ENCODE data around the gene SPSB3. TPM values are rescaled to one million over a fixed set of nuclear protein-coding genes. Genes with fewer than 3 reads are reported as not detected.

The SPSB3 gene
- polyA plus RNA-seq, 1 donor (not counting 4 experiments of a cell fraction or from before 2014, with no cell fraction given): 9.5 TPM

DNA sequence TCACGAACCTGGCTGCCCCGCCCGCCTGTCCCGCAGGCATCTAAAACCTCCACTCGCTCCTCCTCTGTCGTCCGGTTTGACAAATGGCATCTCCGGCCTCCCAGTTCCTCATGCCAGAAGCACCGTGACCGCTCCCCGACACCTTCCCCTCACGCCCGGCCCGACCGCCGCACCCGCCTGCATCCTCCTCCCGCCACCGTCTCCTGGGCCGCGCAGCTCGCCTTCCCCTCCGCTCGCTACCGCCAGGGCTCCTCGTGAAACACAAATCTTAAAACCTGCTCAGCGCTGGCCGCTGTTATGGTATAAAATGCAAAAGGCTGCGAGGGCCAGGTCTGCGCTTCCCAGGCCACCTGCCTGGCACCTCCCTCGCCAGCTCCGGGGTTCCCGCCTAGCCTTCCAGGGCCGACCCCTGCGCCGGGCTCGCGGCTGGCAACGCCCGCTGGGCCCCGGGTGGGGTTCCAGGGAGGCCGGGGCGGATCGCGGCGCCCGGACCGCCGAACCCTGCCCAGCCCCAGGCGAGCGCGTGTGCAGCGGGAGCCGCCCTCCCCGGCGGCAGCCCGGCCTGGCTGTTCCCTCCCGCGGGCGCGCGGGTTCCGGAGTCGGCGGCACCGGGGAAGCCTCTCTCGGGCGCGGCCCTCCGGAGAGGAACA, 488 bp downstream of the SPSB3 start:
- Histone ChIP-seq H3K9ac (ENCODE audit: control insufficient read depth, extremely low read depth, insufficient read depth, low read length) (peak overlapping the region; percentile 76), H3K36me3 (ENCODE audit: control insufficient read depth in 2 of 2, extremely low read depth in 1 of 2, insufficient read depth in 2 of 2, low read length in 2 of 2) (peaks cover 0 to 12% of the 10 kb centered on the region in 2 experiments), H3K4me2 (ENCODE audit: control insufficient read depth, extremely low read depth, insufficient read depth, low read depth, low read length) (peak overlapping the region; percentile 89), H3K4me1 (ENCODE audit: control insufficient read depth, extremely low read depth, insufficient read depth, low read length) (peaks cover 17% of the 10 kb centered on the region), H4K20me1 (ENCODE audit: control insufficient read depth, extremely low read depth, insufficient read depth, low read length) (no peaks in the 10 kb centered on the region), H2AFZ (ENCODE audit: control insufficient read depth, low read length) (no peak overlapping the region), H3K9me1 (ENCODE audit: control insufficient read depth, extremely low read depth, insufficient read depth, low read length) (peaks cover 4% of the 10 kb centered on the region), H3K79me2 (ENCODE audit: control insufficient read depth, insufficient read depth, low read length) (peaks cover 34% of the 10 kb centered on the region), H3K4me3 (ENCODE audit: control insufficient read depth in 2 of 3, extremely low read depth in 1 of 3, insufficient read depth in 2 of 3, low read depth in 1 of 3, low read length in 3 of 3) (peak overlapping the region; percentile 84 to 92 (median 86)), H3K27ac (ENCODE audit: control insufficient read depth, insufficient read depth, low read length) (peak overlapping the region; percentile 22), H3K27me3 (ENCODE audit: control insufficient read depth, extremely low read depth, insufficient read depth, low read length) (no peaks in the 10 kb centered on the region), H3K9me3 (ENCODE audit: control insufficient read depth, low read depth, low read length) (no peaks in the 10 kb centered on the region)
- TF ChIP-seq CTCF (optimal IDR thresholded peaks at IDR 0.05 in 1 of 3, IDR thresholded peaks at IDR 0.05 in 1 of 3, conservative IDR thresholded peaks at IDR 0.05 in 1 of 3; ENCODE audit: extremely low read depth in 1 of 3, insufficient read depth in 2 of 3, low read length in 3 of 3) (peak in 2 of 3 experiments; percentile 15 to 29), EZH2 (IDR thresholded peaks at IDR 0.05; ENCODE audit: low read length) (no peak)
- DNase-seq (ENCODE audit: low read depth, low spot score) (no peak), FAIRE-seq (no peak)
- dilution Hi-C loops (cut with MboI; ENCODE audit: extremely low pct_ligation_motif_present, low sequenced_read_pairs): no loop called here

- dilution Hi-C loops (cut with MboI; ENCODE audit: extremely low pct_ligation_motif_present, low sequenced_read_pairs): no loop called here
- Histone ChIP-seq H4K20me1 (ENCODE audit: control insufficient read depth, extremely low read depth, insufficient read depth, low read length) (no peaks in the 10 kb centered on the region), H3K9me1 (ENCODE audit: control insufficient read depth, extremely low read depth, insufficient read depth, low read length) (peaks cover 4% of the 10 kb centered on the region), H3K4me2 (ENCODE audit: control insufficient read depth, extremely low read depth, insufficient read depth, low read depth, low read length) (peak overlapping the region; percentile 89), H3K79me2 (ENCODE audit: control insufficient read depth, insufficient read depth, low read length) (peaks cover 28% of the 10 kb centered on the region), H3K9me3 (ENCODE audit: control insufficient read depth, low read depth, low read length) (no peaks in the 10 kb centered on the region), H3K36me3 (ENCODE audit: control insufficient read depth in 2 of 2, extremely low read depth in 1 of 2, insufficient read depth in 2 of 2, low read length in 2 of 2) (peaks cover 0 to 12% of the 10 kb centered on the region in 2 experiments), H3K27ac (ENCODE audit: control insufficient read depth, insufficient read depth, low read length) (peak overlapping the region; percentile 22), H3K4me1 (ENCODE audit: control insufficient read depth, extremely low read depth, insufficient read depth, low read length) (peaks cover 17% of the 10 kb centered on the region), H2AFZ (ENCODE audit: control insufficient read depth, low read length) (no peak overlapping the region), H3K9ac (ENCODE audit: control insufficient read depth, extremely low read depth, insufficient read depth, low read length) (peak overlapping the region; percentile 76), H3K4me3 (ENCODE audit: control insufficient read depth in 2 of 3, extremely low read depth in 1 of 3, insufficient read depth in 2 of 3, low read depth in 1 of 3, low read length in 3 of 3) (peak overlapping the region; percentile 84 to 92 (median 86)), H3K27me3 (ENCODE audit: control insufficient read depth, extremely low read depth, insufficient read depth, low read length) (no peaks in the 10 kb centered on the region)
- DNase-seq (ENCODE audit: low read depth, low spot score): no peak
- no peak for TF ChIP-seq EZH2 (IDR thresholded peaks at IDR 0.05; ENCODE audit: low read length)
- no peak for FAIRE-seq
Observed at GRCh38 chr16:1781254-1781653, 1.1 kb downstream of the SPSB3 start.
